Psoas muscle (tissue), 8 donors: ENCODE measurements around the gene THRA. TPM values are rescaled to one million over a fixed set of nuclear protein-coding genes. Genes with fewer than 3 reads are reported as not detected.

Experiments used
- ATAC-seq, 4 donors: fragments of 200-7000 bp; cut with Tn5 transposase; one replicate each; pipeline ENCODE4 v1.9.1; 2020; ENCODE audit warnings: moderate library complexity in 3 of 4, mild to moderate bottlenecking in 2 of 4
- DNase-seq, 2 donors: peaks; one replicate each; pipeline ENCODE4 v3.0.0-alpha.2; 2020
- H3K27ac ChIP-seq: fragments of 200-600 bp; one replicate; pipeline ENCODE4 v1.8.0; 2022
- H3K27me3 ChIP-seq, 3 donors: fragments of 200-600 bp in 1 of 3; one replicate each; pipeline versions ENCODE4 v1.6.1 to v1.8.0; 2013 to 2022; ENCODE audit warnings: low read length in 2 of 3, mild to moderate bottlenecking in 2 of 3, moderate library complexity in 1 of 3; ENCODE audit not compliant: insufficient read depth in 3 of 3
- H3K36me3 ChIP-seq, 2 donors: fragments of 200-600 bp in 1 of 2; one replicate each; pipeline versions ENCODE4 v1.6.1 to v1.8.0; 2013 to 2022; ENCODE audit warnings: low read depth in 1 of 2, mild to moderate bottlenecking in 1 of 2, moderate library complexity in 1 of 2; ENCODE audit not compliant: insufficient read depth in 1 of 2
- H3K4me1 ChIP-seq: fragments of 200-600 bp; one replicate; pipeline ENCODE4 v1.8.0; 2022
- H3K4me3 ChIP-seq: fragments of 200-600 bp; one replicate; pipeline ENCODE4 v1.8.0; 2022; ENCODE audit warnings: mild to moderate bottlenecking
- H3K9me3 ChIP-seq: fragments of 200-600 bp; one replicate; pipeline ENCODE4 v1.8.0; 2022
- CTCF ChIP-seq: fragments of 200-600 bp; IDR thresholded peaks from one replicate; pipeline ENCODE4 v1.8.0; 2022; ENCODE audit warnings: antibody characterized with exemption
- WGBS, 3 donors: extraction: QIAGEN DNeasy Blood & Tissue Kit; methylation state at CpG; one replicate each; pipeline versions ENCODE4 v1.1.6 to v1.1.7; 2013; 5-methylcytosine and 5-hydroxymethylcytosine counted together
- intact Hi-C, 2 donors: fragments of 100-400 bp; cut with DNase I; formaldehyde crosslinking; loops; one replicate each; pipeline versions ENCODE4 v1.11.0 to v1.14.2; 2022
- polyA plus RNA-seq, 3 donors: library from polyadenylated mRNA; stranded (reverse); fragments of 200-250 nt; gene quantifications; one replicate each; pipeline ENCODE4 v1.2.3, GENCODE V29; 2013
- total RNA-seq, 4 donors: library from RNA; stranded (reverse); fragmentation: NEBNext Ultra II Directional in 2 of 4; extraction: Animal tissue kit (Norgen Biotek cat#: 25700) in 2 of 4; gene quantifications; one replicate each; pipeline versions ENCODE4 v1.2.1 to v1.2.4, GENCODE V29; 2021 to 2023
- donor health status: healthy with polysubstance abuse.
- donor health status: DM: no; HTN: no; CAD: no; lungs with moderate emphysema.
- donor health status: Bipolar disorder and iron deficiency.
- donor health status: healthy.
- donor health status: DM: yes; HTN: yes; CAD: no.
- donor health status: DM: no; HTN: no; CAD: no.
- donor health status: DM: no; HTN: no; CAD: no.
- donor health status: DM: yes; HTN: yes; CAD: no.

THRA gene
- total and polyA plus RNA-seq, 7 donors: 9.5 to 60.0 (median 41.2) TPM

GRCh38 chr17:40068917-40069750 lies 6.4 kb downstream of the THRA start:
- WGBS, 3 donors: 1 to 2% (median 2%) methylated on average over 13 to 14 of the region's 14 CpGs
- Histone ChIP-seq H3K4me3 (peak overlapping the region; percentile 63), H3K4me1 (peaks cover 86% of the 10 kb centered on the region), H3K27ac (peak overlapping the region; percentile 94), H3K27me3 (no peaks in the 10 kb centered on the region), H3K36me3 (peaks cover 0 to 2% of the 10 kb centered on the region in 2 donors), H3K9me3 (no peaks in the 10 kb centered on the region)
- intact Hi-C loops: loop anchor here in 1 of 2 donors (2.0 kb wide), 1 partner anchor 42 kb away; no protein-coding TSS in a partner anchor
- TF ChIP-seq CTCF: no peak
- DNase-seq: peak; percentile 93 to 96
- ATAC-seq: peak; percentile 63 to 67 (median 64)

GRCh38 chr17:40069751-40070708 lies 7.3 kb downstream of the THRA start:
- intact Hi-C loops: loop anchor here in 1 of 2 donors (2.0 kb wide), 1 partner anchor 41 kb away; no protein-coding TSS in a partner anchor
- no peaks in the 10 kb centered on the region for H3K9me3 ChIP-seq
- DNase-seq: peak in 1 of 2 donors; percentile 67
- H3K27me3 ChIP-seq: no peaks in the 10 kb centered on the region
- peak in 3 of 4 donors; percentile 17 to 28 (median 28) for ATAC-seq
- H3K36me3 ChIP-seq: peaks cover 0 to 10% of the 10 kb centered on the region in 2 donors
- peak; percentile 34 for TF ChIP-seq CTCF
- H3K4me1 ChIP-seq: peaks cover 86% of the 10 kb centered on the region
- H3K4me3 ChIP-seq: peak overlapping the region; percentile 63
- WGBS, 3 donors: 6 to 25% (median 9%) methylated on average over 13 to 14 of the region's 14 CpGs
- H3K27ac ChIP-seq: peak overlapping the region; percentile 94

GRCh38 chr17:40070709-40071312 lies 8.0 kb downstream of the THRA start:
- H3K27me3 ChIP-seq: no peaks in the 10 kb centered on the region
- intact Hi-C loops: no loop called here
- peak overlapping the region; percentile 94 for H3K27ac ChIP-seq
- no peak for TF ChIP-seq CTCF
- ATAC-seq (peak in 2 of 4 donors; percentile 1 to 19), DNase-seq (no peak)
- WGBS, 3 donors: 5 to 29% (median 18%) methylated on average over 7 to 8 of the region's 8 CpGs
- peak overlapping the region; percentile 63 for H3K4me3 ChIP-seq
- no peaks in the 10 kb centered on the region for H3K9me3 ChIP-seq
- H3K4me1 ChIP-seq: peaks cover 86% of the 10 kb centered on the region
- peaks cover 0 to 11% of the 10 kb centered on the region in 2 donors for H3K36me3 ChIP-seq

GRCh38 chr17:40071313-40072039 lies 8.7 kb downstream of the THRA start:
- H3K36me3 ChIP-seq: peaks cover 0 to 17% of the 10 kb centered on the region in 2 donors
- DNase-seq (peak; percentile 73 to 90), ATAC-seq (peak; percentile 25 to 49 (median 46))
- H3K4me3 ChIP-seq: peak overlapping the region; percentile 63
- TF ChIP-seq CTCF: no peak
- peak overlapping the region; percentile 94 for H3K27ac ChIP-seq
- H3K9me3 ChIP-seq: no peaks in the 10 kb centered on the region
- H3K27me3 ChIP-seq: no peaks in the 10 kb centered on the region
- intact Hi-C loops: no loop called here
- 21 to 43% (median 21%) methylated on average over 16 of the region's 16 CpGs for WGBS, 3 donors
- peaks cover 88% of the 10 kb centered on the region for H3K4me1 ChIP-seq
